ENCODE data around the gene HDHD2.

HDHD2 gene

DNA sequence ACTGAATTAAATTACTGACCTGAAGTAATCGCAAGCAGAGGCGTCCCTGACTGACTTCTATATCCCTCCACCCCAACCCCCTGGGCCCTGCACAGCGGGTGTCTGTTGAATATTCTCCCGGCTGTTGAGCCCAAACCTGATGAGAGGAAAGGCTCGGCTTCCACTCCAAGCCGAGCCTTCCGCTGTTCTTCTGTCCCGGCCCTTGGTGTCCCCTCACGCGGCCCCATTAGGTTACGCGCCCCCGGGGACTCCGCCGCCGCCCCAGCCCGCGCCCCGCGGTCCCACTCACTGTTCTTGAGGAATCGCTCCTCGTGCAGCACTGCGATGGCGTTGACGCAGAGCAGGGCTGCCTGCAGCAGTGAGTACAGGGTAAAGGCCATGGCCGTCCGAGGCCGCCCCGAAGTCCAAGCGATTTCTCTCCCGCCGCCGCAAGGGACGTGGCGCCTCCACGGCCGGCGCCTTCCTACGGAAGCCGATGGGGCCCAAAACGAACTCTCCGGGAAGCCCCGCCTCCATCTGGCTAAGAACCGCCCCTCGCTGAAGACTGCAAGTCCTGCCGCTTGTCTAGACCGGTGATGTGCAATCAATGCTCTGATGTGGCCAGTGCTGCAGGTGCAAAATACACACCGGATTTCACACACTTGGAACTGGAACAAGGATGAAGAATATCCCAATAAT lies 25.7 kb upstream of the HDHD2 start, which contains the start of gene IER3IP1:
Gene IER3IP1 (minus strand): TSS at position 467 of the 678 bp plus-strand sequence. CDS start 87 bp downstream, at position 380.
- Histone ChIP-seq H3K27me3 (ENCODE audit: insufficient read depth, poor library complexity, severe bottlenecking) (no peaks in the 10 kb centered on the region), H3K27ac (replicated peaks) (peak within 1 kb of the TSS; percentile 86), H3K4me3 (replicated peaks; ENCODE audit: insufficient read depth, low read length) (peak within 1 kb of the TSS; percentile 92)
- TF ChIP-seq SPI1 (IDR thresholded peaks at IDR 0.05; ENCODE audit: borderline replicate concordance, low read depth) = no peak
- no peak for TF ChIP-seq GABPA (IDR thresholded peaks at IDR 0.05; ENCODE audit: low read depth)
- no peak for TF ChIP-seq REST (IDR thresholded peaks at IDR 0.05; ENCODE audit: insufficient replicate concordance, low read depth)
- TF ChIP-seq POLR2AphosphoS5 (IDR thresholded peaks at IDR 0.05; ENCODE audit: low read depth) = peak; percentile 90
- TF ChIP-seq, protein P1, sequence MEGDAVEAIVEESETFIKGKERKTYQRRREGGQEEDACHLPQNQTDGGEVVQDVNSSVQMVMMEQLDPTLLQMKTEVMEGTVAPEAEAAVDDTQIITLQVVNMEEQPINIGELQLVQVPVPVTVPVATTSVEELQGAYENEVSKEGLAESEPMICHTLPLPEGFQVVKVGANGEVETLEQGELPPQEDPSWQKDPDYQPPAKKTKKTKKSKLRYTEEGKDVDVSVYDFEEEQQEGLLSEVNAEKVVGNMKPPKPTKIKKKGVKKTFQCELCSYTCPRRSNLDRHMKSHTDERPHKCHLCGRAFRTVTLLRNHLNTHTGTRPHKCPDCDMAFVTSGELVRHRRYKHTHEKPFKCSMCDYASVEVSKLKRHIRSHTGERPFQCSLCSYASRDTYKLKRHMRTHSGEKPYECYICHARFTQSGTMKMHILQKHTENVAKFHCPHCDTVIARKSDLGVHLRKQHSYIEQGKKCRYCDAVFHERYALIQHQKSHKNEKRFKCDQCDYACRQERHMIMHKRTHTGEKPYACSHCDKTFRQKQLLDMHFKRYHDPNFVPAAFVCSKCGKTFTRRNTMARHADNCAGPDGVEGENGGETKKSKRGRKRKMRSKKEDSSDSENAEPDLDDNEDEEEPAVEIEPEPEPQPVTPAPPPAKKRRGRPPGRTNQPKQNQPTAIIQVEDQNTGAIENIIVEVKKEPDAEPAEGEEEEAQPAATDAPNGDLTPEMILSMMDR (IDR thresholded peaks at IDR 0.05; ENCODE audit: insufficient read depth, low read length) = no peak
- peak; percentile 86 to 97 for DNase-seq (ENCODE audit: low read depth in 1 of 2, low spot score in 1 of 2)

- DNase-seq (ENCODE audit: low read depth in 1 of 2, low spot score in 1 of 2) = peak in 1 of 2 experiments; percentile 19
- peak overlapping the region; percentile 86 for H3K27ac ChIP-seq (replicated peaks)
- TF ChIP-seq SPI1 (IDR thresholded peaks at IDR 0.05; ENCODE audit: borderline replicate concordance, low read depth) (no peak), POLR2AphosphoS5 (IDR thresholded peaks at IDR 0.05; ENCODE audit: low read depth) (no peak), GABPA (IDR thresholded peaks at IDR 0.05; ENCODE audit: low read depth) (no peak), REST (IDR thresholded peaks at IDR 0.05; ENCODE audit: insufficient replicate concordance, low read depth) (no peak)
- TF ChIP-seq, protein P1 (IDR thresholded peaks at IDR 0.05; ENCODE audit: insufficient read depth, low read length) = no peak
These were observed 25.1 kb upstream of the HDHD2 start for GRCh38 chr18:47175283-47175897.

DNA sequence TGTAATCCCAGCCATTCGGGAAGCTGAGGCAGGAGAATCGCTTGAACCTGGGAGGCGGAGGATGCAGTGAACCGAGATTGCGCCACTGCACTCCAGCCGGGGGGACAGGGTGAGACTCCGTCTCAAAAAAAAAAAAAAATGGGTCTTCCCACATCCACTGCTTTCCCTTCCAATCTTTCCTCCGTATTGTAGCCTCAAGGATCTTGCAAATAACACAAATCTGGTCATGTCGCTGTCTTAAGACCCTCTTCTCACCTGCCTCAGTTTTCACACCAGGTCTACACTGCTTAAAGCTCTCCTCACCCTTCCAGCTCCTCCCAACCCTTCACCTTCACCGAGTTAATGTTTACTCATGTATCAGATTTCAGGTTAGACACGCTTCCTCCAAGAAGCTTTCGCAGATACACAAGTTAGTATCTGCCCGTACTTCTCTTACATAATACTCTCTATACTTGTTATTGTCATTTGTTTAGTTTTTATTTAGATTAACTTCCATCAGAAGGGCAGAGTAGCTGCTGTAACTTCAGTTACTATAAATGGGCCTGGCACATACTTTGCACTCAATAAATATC lies 24.3 kb upstream of the HDHD2 start:
- no peak overlapping the region; the same call in 1 of the 2 replicates for H3K27ac ChIP-seq (replicated peaks)
- H3K27me3 ChIP-seq (ENCODE audit: insufficient read depth, poor library complexity, severe bottlenecking) = no peaks in the 10 kb centered on the region
- H3K4me3 ChIP-seq (replicated peaks; ENCODE audit: insufficient read depth, low read length) = peak overlapping the region; percentile 92
- no peak for DNase-seq (ENCODE audit: low read depth in 1 of 2, low spot score in 1 of 2)
- TF ChIP-seq SPI1 (IDR thresholded peaks at IDR 0.05; ENCODE audit: borderline replicate concordance, low read depth) (no peak), GABPA (IDR thresholded peaks at IDR 0.05; ENCODE audit: low read depth) (no peak), REST (IDR thresholded peaks at IDR 0.05; ENCODE audit: insufficient replicate concordance, low read depth) (no peak), POLR2AphosphoS5 (IDR thresholded peaks at IDR 0.05; ENCODE audit: low read depth) (no peak)
- TF ChIP-seq, protein P1 (IDR thresholded peaks at IDR 0.05; ENCODE audit: insufficient read depth, low read length) = no peak

More at GRCh38 chr18:47175283-47175897, 25.1 kb upstream of the HDHD2 start:
- Histone ChIP-seq H3K27me3 (ENCODE audit: insufficient read depth, poor library complexity, severe bottlenecking) (no peaks in the 10 kb centered on the region), H3K4me3 (replicated peaks; ENCODE audit: insufficient read depth, low read length) (peak overlapping the region; percentile 92)
